Measurements from ENCODE around the gene FAM32A.

DNA sequence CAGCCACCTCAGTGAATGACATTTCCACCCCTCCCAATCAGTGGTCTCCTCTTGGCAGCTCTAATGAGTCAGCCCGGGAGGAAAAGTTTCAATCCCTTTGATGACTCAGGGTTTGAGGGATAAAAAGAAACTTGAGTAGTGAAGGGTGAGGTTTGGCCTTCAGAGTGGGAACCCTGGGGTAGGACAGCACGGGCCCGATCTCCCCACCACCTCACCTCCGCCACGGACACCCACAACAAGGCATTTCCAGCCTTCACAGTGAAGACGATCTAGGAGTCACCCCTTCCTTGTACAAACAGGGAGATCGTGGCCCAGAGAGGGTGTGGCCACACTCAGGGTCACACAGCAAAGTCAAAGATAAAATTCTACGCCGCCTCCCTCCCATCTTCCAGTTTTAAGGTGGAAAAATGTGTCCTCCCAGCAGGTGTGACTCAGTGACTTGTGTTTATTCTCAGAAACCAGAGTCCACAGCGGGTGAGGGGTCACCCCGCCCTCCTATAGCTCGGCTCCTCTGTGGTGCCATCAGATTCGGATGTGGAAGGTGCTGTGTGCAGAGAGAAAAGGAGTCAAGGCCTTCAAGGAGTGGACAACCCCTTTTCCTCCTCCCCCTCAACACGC is 24.2 kb upstream of the FAM32A start:
- TF ChIP-seq YY1 (IDR thresholded peaks at IDR 0.05; ENCODE audit: insufficient read depth, insufficient read length): no peak
- TF ChIP-seq ZNF274 (IDR thresholded peaks at IDR 0.05; ENCODE audit: low read depth, low read length): no peak
- TF ChIP-seq SUZ12 (IDR thresholded peaks at IDR 0.05; ENCODE audit: extremely low read depth, insufficient read depth, insufficient read length): no peak
